ENCODE results near the gene PFN3.

Gene PFN3

GRCh38 chr5:177359451-177359851 lies 41.0 kb downstream of the PFN3 start:
- DNase-seq: no peak

- DNase-seq: no peak
Observed at GRCh38 chr5:177358370-177358819, 42.1 kb downstream of the PFN3 start.

GRCh38 chr5:177357459-177358351 lies 42.8 kb downstream of the PFN3 start, which contains the start of gene RGS14:
Gene RGS14, plus strand, starts transcription at chr5:177357924. Its CDS starts 101 bp downstream, at chr5:177358025.
- peak; percentile 35 for DNase-seq

- DNase-seq: no peak
Observed at GRCh38 chr5:177357146-177357458, 43.4 kb downstream of the PFN3 start.

GRCh38 chr5:177356746-177357145 lies 43.7 kb downstream of the PFN3 start:
- DNase-seq: no peak

- DNase-seq: no peak
Observed at GRCh38 chr5:177355868-177356168, 44.6 kb downstream of the PFN3 start.

- DNase-seq: no peak
Observed at GRCh38 chr5:177355162-177355867, 45.1 kb downstream of the PFN3 start.

- DNase-seq: no peak
Observed at GRCh38 chr5:177354711-177355110, 45.8 kb downstream of the PFN3 start.

- DNase-seq: no peak
Observed at GRCh38 chr5:177354256-177354655, 46.2 kb downstream of the PFN3 start.

- DNase-seq: no peak
Observed at GRCh38 chr5:177353093-177353492, 47.4 kb downstream of the PFN3 start.

GRCh38 chr5:177351392-177352329 lies 48.8 kb downstream of the PFN3 start, which contains the start of gene LMAN2:
Gene LMAN2, minus strand, starts transcription at chr5:177351668. Its CDS starts 21 bp downstream, at chr5:177351647.
- DNase-seq: peak; percentile 91

GRCh38 chr5:177350776-177351391 lies 49.6 kb downstream of the PFN3 start:
- DNase-seq: no peak
